Caco-2 (cell line): Measurements from ENCODE around the gene AFF4. TPM values are rescaled to one million over a fixed set of nuclear protein-coding genes. Genes with fewer than 3 reads are reported as not detected.

Source experiments
- BruUV-seq: library from RNA; stranded (reverse); fragments of 400-500 nt; replicated peaks from 2 replicates; lab custom pipeline; 2021; lab: Mats Ljungman, UMichigan
- CTCF ChIA-PET: fragments of 300-600 bp; sonication (Branson Sonifier 250); formaldehyde crosslinking; loops from one replicate; lab custom pipeline; 2022; ENCODE audit warnings: antibody characterized with exemption; lab: Charles Lee
- POLR2A ChIA-PET: fragments of 300-600 bp; sonication (Branson Sonifier 250); formaldehyde crosslinking; loops from one replicate; lab custom pipeline; 2022; ENCODE audit warnings: antibody characterized with exemption; lab: Charles Lee
- DNase-seq, 2 experiments: peaks; one replicate each; pipeline versions ENCODE4 v3.0.0 to v3.0.0-alpha.2; 2020 to 2022
- H3K27me3 ChIP-seq: replicated peaks from 2 replicates; pipeline ENCODE4 v1.6.0; 2011; ENCODE audit warnings: low read length; ENCODE audit not compliant: control insufficient read depth, insufficient read depth
- H3K36me3 ChIP-seq: 2 replicates; pipeline ENCODE4 v1.5.1; 2011; ENCODE audit warnings: low read length; ENCODE audit not compliant: control insufficient read depth, insufficient read depth
- H3K4me1 ChIP-seq: fragments of 250-450 bp; sonication (Bioruptor Pico); 2 replicates; pipeline ENCODE4 v1.5.1; 2020; ENCODE audit warnings: mild to moderate bottlenecking
- H3K4me3 ChIP-seq: 2 replicates; pipeline ENCODE4 v1.5.1; 2011; ENCODE audit warnings: low read depth, mild to moderate bottlenecking, control low read depth, low read length
- H3K9me3 ChIP-seq: fragments of 250-450 bp; sonication (Bioruptor Pico); 2 replicates; pipeline ENCODE4 v1.5.1; 2020; ENCODE audit warnings: mild to moderate bottlenecking, moderate library complexity
- H3K27ac Mint-ChIP-seq: one replicate; pipeline ENCODE4 v1.8.0; 2022; ENCODE audit warnings: mixed read lengths; ENCODE audit not compliant: unreplicated experiment
- H3K27me3 Mint-ChIP-seq: one replicate; pipeline ENCODE4 v1.8.0; 2022; ENCODE audit warnings: mixed read lengths; ENCODE audit not compliant: insufficient read depth, unreplicated experiment
- H3K36me3 Mint-ChIP-seq: one replicate; pipeline ENCODE4 v1.8.0; 2022; ENCODE audit warnings: mild to moderate bottlenecking, mixed read lengths; ENCODE audit not compliant: insufficient read depth, unreplicated experiment
- H3K4me1 Mint-ChIP-seq: one replicate; pipeline ENCODE4 v1.8.0; 2022; ENCODE audit warnings: low read depth, mixed read lengths; ENCODE audit not compliant: unreplicated experiment
- H3K4me3 Mint-ChIP-seq: one replicate; pipeline ENCODE4 v1.8.0; 2022; ENCODE audit warnings: mild to moderate bottlenecking, moderate library complexity, mixed read lengths; ENCODE audit not compliant: unreplicated experiment
- H3K9me3 Mint-ChIP-seq: one replicate; pipeline ENCODE4 v1.8.0; 2022; ENCODE audit warnings: mixed read lengths; ENCODE audit not compliant: unreplicated experiment
- CTCF ChIP-seq, 2 experiments: fragments of 200-600 bp in 1 of 2; IDR thresholded peaks; 1 replicate in 1 of 2; 2 replicates in 1 of 2; pipeline versions ENCODE4 v1.5.1 to v1.8.0; 2011 to 2022; ENCODE audit warnings: antibody characterized with exemption in 1 of 2, control low read depth in 1 of 2, inconsistent platforms in 1 of 2, low read depth in 1 of 2, low read length in 1 of 2, mild to moderate bottlenecking in 1 of 2, moderate library complexity in 1 of 2; ENCODE audit not compliant: insufficient read depth in 1 of 2, severe bottlenecking in 1 of 2, unreplicated experiment in 1 of 2
- intact Hi-C: fragments of 100-400 bp; cut with micrococcal nuclease; formaldehyde crosslinking; loops from one replicate; pipeline ENCODE4 v1.10.0; 2022; ENCODE audit not compliant: unreplicated experiment
- total RNA-seq: library from RNA; stranded (reverse); gene quantifications from 2 replicates; pipeline ENCODE4 v1.2.3, GENCODE V29; 2022

AFF4 gene
- total RNA-seq, 1 experiment from 2014 or later: 63.9 TPM

- CTCF ChIA-PET: no interaction called here
- no peak for DNase-seq
These were observed 110.1 kb downstream of the AFF4 start for GRCh38 chr5:132853323-132853722.

GRCh38 chr5:132850066-132850465, 113.4 kb downstream of the AFF4 start:
- intact Hi-C loops: no loop called here
- DNase-seq: no peak
- H3K4me3 Mint-ChIP-seq: no peak overlapping the region
- CTCF ChIA-PET: no interaction called here
- H3K36me3 Mint-ChIP-seq: no peaks in the 10 kb centered on the region
- Histone ChIP-seq H3K4me3 (no peak overlapping the region), H3K27me3 (no peaks in the 10 kb centered on the region), H3K36me3 (no peaks in the 10 kb centered on the region), H3K4me1 (no peaks in the 10 kb centered on the region), H3K9me3 (no peaks in the 10 kb centered on the region)
- H3K27me3 Mint-ChIP-seq: no peaks in the 10 kb centered on the region
- no peaks in the 10 kb centered on the region for H3K4me1 Mint-ChIP-seq
- POLR2A ChIA-PET: no interaction called here
- no peak for TF ChIP-seq CTCF (IDR thresholded peaks at IDR 0.05; ENCODE audit: insufficient read depth in 1 of 2, low read depth in 1 of 2, low read length in 1 of 2, severe bottlenecking in 1 of 2, unreplicated experiment in 1 of 2)
- BruUV-seq: no TSS peak
- H3K9me3 Mint-ChIP-seq: no peaks in the 10 kb centered on the region
- no peak overlapping the region for H3K27ac Mint-ChIP-seq

More at GRCh38 chr5:132853323-132853722, 110.1 kb downstream of the AFF4 start:
- no TSS peak for BruUV-seq
- Histone ChIP-seq H3K27me3 (no peaks in the 10 kb centered on the region), H3K4me3 (no peak overlapping the region), H3K36me3 (no peaks in the 10 kb centered on the region), H3K9me3 (no peaks in the 10 kb centered on the region), H3K4me1 (no peaks in the 10 kb centered on the region)
- Mint-ChIP-seq H3K27ac (no peak overlapping the region), H3K36me3 (no peaks in the 10 kb centered on the region), H3K4me3 (no peak overlapping the region), H3K4me1 (no peaks in the 10 kb centered on the region), H3K9me3 (no peaks in the 10 kb centered on the region), H3K27me3 (no peaks in the 10 kb centered on the region)
- TF ChIP-seq CTCF (IDR thresholded peaks at IDR 0.05; ENCODE audit: insufficient read depth in 1 of 2, low read depth in 1 of 2, low read length in 1 of 2, severe bottlenecking in 1 of 2, unreplicated experiment in 1 of 2): no peak
- POLR2A ChIA-PET: no interaction called here
- intact Hi-C loops: no loop called here

GRCh38 chr5:132849347-132849746, 114.1 kb downstream of the AFF4 start:
- ChIA-PET POLR2A (no interaction called here), CTCF (interaction anchor here (1.0 kb wide), 1 partner anchor 42 kb away, joined by 3 read pairs; no protein-coding TSS in a partner anchor)
- Mint-ChIP-seq H3K27ac (no peak overlapping the region), H3K4me1 (no peaks in the 10 kb centered on the region), H3K27me3 (no peaks in the 10 kb centered on the region), H3K4me3 (no peak overlapping the region), H3K36me3 (no peaks in the 10 kb centered on the region), H3K9me3 (no peaks in the 10 kb centered on the region)
- Histone ChIP-seq H3K4me1 (no peaks in the 10 kb centered on the region), H3K9me3 (no peaks in the 10 kb centered on the region), H3K36me3 (no peaks in the 10 kb centered on the region), H3K4me3 (no peak overlapping the region), H3K27me3 (no peaks in the 10 kb centered on the region)
- no peak for DNase-seq
- TF ChIP-seq CTCF (IDR thresholded peaks at IDR 0.05; ENCODE audit: insufficient read depth in 1 of 2, low read depth in 1 of 2, low read length in 1 of 2, severe bottlenecking in 1 of 2, unreplicated experiment in 1 of 2): no peak
- intact Hi-C loops: no loop called here
- BruUV-seq: no TSS peak
